ENCODE data around the gene DLEC1. TPM values are rescaled to one million over a fixed set of nuclear protein-coding genes. Genes with fewer than 3 reads are reported as not detected.
A peak's percentile ranks its signal among the peaks of the same experiment; 100 is the strongest.

The DLEC1 gene
- total and polyA plus RNA-seq, 5 donors = 0.23 to 1.0 (median 0.48) TPM

GRCh38 chr3:38120693-38121450 lies 81.9 kb downstream of the DLEC1 start:
- ATAC-seq = no peak
- DNase-seq = no peak
- intact Hi-C loops (cut with DNase I) = no loop called here
- 86% methylated on average over 11 of the region's 11 CpGs for WGBS
- Histone ChIP-seq H3K4me3 (ENCODE audit: low read length) (no peak overlapping the region), H3K27me3 (ENCODE audit: control insufficient read depth, insufficient read depth) (no peaks in the 10 kb centered on the region), H3K9me3 (ENCODE audit: control insufficient read depth, low read length) (no peaks in the 10 kb centered on the region), H3K4me1 (ENCODE audit: control insufficient read depth, insufficient read depth, low read length) (no peaks in the 10 kb centered on the region), H3K27ac (ENCODE audit: low read length) (no peak overlapping the region)

DNA sequence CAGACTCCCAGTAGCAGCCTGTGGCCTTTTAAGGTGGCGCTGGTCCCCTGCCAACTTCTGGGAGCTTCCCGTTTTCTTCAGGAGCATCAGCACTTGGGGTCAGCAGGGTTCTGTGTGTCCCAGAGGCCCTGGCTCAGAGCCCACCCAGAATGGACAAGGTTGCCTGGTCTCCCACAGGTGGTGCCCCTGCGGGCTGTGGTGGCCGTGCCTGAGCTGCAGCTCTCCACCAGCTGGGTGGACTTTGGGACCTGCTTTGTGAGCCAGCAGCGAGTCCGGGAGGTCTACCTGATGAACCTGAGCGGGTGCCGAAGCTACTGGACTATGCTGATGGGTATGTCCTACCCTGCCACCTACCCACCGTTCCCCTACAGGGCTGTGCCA lies 82.4 kb downstream of the DLEC1 start:
- no peaks in the 10 kb centered on the region for H3K27me3 ChIP-seq (ENCODE audit: control insufficient read depth, insufficient read depth)
- H3K4me3 ChIP-seq (ENCODE audit: low read length) = no peak overlapping the region
- intact Hi-C loops (cut with DNase I) = no loop called here
- no peak for ATAC-seq
- no peak overlapping the region for H3K27ac ChIP-seq (ENCODE audit: low read length)
- H3K9me3 ChIP-seq (ENCODE audit: control insufficient read depth, low read length) = no peaks in the 10 kb centered on the region
- peak in 1 of 3 donors; percentile 45 for DNase-seq
- no peaks in the 10 kb centered on the region for H3K4me1 ChIP-seq (ENCODE audit: control insufficient read depth, insufficient read depth, low read length)
- WGBS = 83% methylated on average over 9 of the region's 9 CpGs

DNA sequence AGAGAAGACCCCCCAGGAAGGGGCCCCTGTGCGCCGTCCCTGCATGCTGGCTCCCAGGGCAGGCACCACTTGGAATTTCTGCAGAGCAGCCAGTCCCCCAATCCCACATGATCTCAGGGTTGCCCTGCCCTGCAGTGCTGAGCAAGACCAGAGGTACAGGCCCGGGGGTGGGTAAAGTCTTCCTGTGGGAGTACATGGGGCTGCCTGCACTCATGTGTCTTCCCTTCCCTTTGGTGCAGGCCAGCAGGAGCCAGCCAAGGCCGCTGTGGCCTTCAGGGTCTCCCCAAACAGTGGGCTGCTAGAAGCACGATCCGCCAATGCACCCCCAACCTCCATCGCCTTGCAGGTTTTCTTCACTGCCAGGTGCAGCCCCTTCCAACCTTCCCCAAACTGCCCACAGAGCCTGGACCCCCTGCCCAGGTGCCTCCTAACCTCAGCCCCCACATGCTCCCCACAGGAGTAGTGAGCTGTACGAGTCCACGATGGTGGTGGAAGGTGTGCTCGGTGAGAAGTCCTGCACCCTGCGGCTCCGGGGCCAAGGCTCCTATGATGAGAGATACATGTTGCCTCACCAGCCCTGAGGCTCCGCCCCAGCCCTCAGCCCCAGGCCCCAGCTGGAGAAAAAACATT lies 82.9 kb downstream of the DLEC1 start:
- 92% methylated on average over 13 of the region's 13 CpGs for WGBS
- no peak for DNase-seq
- no peak for ATAC-seq

DNA sequence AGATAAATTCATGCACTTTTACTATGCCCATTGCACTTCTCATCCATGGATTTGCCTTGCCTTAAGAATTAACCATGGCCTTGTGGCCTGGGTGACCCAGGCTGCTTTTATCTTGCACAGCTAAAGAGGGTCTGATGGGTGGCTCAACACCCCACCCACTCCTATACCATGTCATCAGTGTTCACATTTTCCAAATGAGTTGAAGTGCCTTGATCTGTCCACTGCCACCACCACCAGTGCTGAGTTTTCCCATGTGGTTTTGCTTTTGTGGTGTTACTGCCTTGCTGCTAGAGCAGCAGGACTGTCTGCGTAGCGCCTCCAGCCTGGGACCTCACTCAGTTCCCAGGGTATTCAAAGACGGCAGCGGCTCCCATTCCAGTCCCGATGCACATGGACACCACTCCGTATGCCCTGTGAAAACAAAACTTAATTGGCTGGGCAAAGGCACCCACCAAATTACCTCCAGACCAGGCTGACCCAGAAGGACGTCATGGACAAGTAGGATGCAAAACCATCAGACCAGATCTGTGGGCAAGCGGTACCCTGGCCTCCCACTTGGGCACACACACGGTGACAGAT lies 83.8 kb downstream of the DLEC1 start:
- ATAC-seq (no peak), DNase-seq (no peak)
- intact Hi-C loops (cut with DNase I) = no loop called here

More for the DNA sequence above, 82.9 kb downstream of the DLEC1 start:
- Histone ChIP-seq H3K4me3 (ENCODE audit: low read length) (no peak overlapping the region), H3K9me3 (ENCODE audit: control insufficient read depth, low read length) (no peaks in the 10 kb centered on the region), H3K4me1 (ENCODE audit: control insufficient read depth, insufficient read depth, low read length) (no peaks in the 10 kb centered on the region), H3K27ac (ENCODE audit: low read length) (no peak overlapping the region), H3K27me3 (ENCODE audit: control insufficient read depth, insufficient read depth) (no peaks in the 10 kb centered on the region)
- intact Hi-C loops (cut with DNase I) = no loop called here

DNA sequence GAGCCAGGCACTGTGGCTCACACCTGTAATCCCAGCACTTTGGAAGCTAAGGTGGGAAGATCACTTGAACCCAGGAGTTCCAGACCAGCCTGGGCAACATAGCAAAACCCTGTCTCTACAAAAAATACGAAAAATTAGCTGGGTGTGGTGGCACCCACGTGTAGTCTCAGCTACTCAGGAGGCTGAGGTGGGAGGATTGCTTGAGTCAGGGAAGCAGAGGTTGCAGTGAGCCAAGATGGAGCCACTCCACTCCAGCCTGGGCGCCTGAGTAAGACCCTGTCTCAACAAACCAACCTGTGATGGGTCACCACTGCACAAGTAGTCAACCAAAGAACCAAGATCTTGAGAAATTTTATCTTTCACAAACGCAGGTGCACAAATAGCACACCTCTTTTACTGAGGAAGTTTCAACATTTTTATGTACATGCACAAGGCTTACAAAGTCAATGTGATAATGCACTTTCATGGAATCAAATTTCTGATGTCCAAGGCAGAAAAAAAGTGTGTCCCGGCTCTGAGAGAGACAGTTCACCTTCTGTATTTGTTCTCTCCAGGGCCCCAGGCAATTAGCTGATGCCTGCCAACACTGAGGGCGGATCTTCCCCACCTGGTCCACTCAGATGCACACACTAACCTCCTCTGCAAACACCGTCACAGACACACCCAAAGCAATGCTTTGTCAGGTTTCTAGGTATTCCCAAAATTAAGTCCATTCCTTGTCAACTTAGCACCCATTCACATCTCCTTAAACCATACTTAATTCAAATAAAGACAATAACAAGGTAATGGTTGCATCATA lies 85.5 kb downstream of the DLEC1 start:
- DNase-seq (no peak), ATAC-seq (no peak)
- no peaks in the 10 kb centered on the region for H3K9me3 ChIP-seq (ENCODE audit: control insufficient read depth, low read length)
- no peak overlapping the region for H3K27ac ChIP-seq (ENCODE audit: low read length)
- no peaks in the 10 kb centered on the region for H3K4me1 ChIP-seq (ENCODE audit: control insufficient read depth, insufficient read depth, low read length)
- intact Hi-C loops (cut with DNase I) = no loop called here
- H3K4me3 ChIP-seq (ENCODE audit: low read length) = no peak overlapping the region
- WGBS = 81% methylated on average over 7 of the region's 7 CpGs
- no peaks in the 10 kb centered on the region for H3K27me3 ChIP-seq (ENCODE audit: control insufficient read depth, insufficient read depth)

More for the DNA sequence above, 83.8 kb downstream of the DLEC1 start:
- Histone ChIP-seq H3K27ac (ENCODE audit: low read length) (no peak overlapping the region), H3K9me3 (ENCODE audit: control insufficient read depth, low read length) (no peaks in the 10 kb centered on the region), H3K4me1 (ENCODE audit: control insufficient read depth, insufficient read depth, low read length) (no peaks in the 10 kb centered on the region), H3K4me3 (ENCODE audit: low read length) (no peak overlapping the region), H3K27me3 (ENCODE audit: control insufficient read depth, insufficient read depth) (no peaks in the 10 kb centered on the region)
- 93% methylated on average over 9 of the region's 9 CpGs for WGBS

DNA sequence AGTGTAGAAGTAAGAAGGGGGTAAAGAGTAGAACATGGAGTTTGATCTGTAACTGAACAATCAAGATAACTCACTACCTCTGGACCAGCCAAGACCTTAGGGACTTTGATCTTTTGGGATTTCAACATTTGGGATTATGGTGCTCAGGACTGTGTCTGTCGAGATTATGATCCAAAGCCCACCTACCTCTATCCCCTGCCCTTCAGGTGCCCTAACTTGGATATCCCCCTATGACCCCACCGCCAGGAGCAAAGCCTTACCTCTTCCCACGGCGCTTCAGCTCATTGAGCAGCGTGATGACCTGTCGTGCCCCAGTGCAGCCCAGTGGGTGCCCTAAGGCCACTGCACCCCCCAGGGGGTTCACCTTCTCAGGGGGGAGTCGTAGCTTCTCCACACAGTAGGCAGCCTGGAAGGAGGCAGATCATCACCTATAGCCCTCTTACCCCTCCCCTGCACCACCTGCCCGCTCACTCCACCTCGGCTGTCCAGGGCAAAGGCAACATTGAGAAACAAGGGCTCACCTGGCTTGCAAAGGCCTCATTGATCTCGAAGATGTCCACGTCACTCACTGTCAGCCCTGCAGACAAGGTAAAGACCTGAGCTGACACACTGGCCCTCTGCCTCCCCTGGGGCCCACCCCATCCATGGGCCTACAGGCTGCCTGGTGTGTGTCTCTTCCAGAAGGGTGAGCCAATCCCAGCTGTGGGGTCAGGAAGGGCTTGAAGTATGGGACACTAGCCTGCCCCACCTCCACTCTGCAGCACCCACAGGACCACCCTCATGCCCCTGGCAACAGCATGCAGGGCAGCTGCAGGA lies 86.5 kb downstream of the DLEC1 start:
- DNase-seq (no peak), ATAC-seq (no peak)
- Histone ChIP-seq H3K27me3 (ENCODE audit: control insufficient read depth, insufficient read depth) (no peaks in the 10 kb centered on the region), H3K27ac (ENCODE audit: low read length) (no peak overlapping the region), H3K4me3 (ENCODE audit: low read length) (no peak overlapping the region), H3K9me3 (ENCODE audit: control insufficient read depth, low read length) (no peaks in the 10 kb centered on the region), H3K4me1 (ENCODE audit: control insufficient read depth, insufficient read depth, low read length) (no peaks in the 10 kb centered on the region)
- 95% methylated on average over 11 of the region's 11 CpGs for WGBS
- intact Hi-C loops (cut with DNase I) = no loop called here

DNA sequence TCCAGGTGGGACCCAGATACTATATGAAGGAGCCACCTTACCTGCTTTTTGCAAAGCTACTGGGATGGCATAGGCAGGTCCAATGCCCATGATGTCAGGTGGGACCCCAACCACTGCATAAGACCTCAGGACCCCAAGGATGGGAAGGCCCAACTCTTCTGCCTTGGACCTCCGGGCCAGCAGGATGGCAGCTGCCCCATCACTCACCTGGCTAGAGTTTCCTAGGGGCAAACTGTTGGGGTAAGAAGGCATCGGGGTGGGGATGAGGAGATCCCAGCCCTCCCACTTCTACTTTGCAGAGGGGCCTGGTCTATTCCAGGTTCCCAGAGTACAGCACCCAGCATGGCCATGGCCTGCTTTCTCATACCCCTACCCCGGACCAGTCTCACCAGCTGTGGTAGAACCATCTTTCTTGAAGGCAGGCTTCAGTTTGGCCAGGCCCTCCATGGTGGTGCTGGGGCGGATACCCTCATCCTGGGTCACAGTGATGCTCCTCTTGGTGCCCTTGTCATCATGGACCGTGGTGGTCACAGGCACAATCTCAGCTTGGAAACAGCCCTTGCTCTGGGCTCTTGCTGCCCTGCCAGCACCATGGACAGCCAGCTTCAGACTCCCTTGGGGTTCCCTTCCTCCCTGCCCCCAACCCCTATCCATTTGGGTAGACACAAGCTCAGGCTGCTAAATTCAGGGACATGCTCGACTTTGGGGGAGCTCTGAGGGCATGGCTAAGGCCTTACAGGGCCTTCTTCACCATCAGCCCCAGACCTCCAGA lies 87.3 kb downstream of the DLEC1 start:
- DNase-seq (no peak), ATAC-seq (no peak)
- H3K4me3 ChIP-seq (ENCODE audit: low read length) = no peak overlapping the region
- no peaks in the 10 kb centered on the region for H3K27me3 ChIP-seq (ENCODE audit: control insufficient read depth, insufficient read depth)
- H3K27ac ChIP-seq (ENCODE audit: low read length) = no peak overlapping the region
- 92% methylated on average over 6 of the region's 6 CpGs for WGBS
- intact Hi-C loops (cut with DNase I) = no loop called here
- H3K4me1 ChIP-seq (ENCODE audit: control insufficient read depth, insufficient read depth, low read length) = peaks cover 5% of the 10 kb centered on the region
- H3K9me3 ChIP-seq (ENCODE audit: control insufficient read depth, low read length) = no peaks in the 10 kb centered on the region

- peak in 1 of 3 donors; percentile 33 for DNase-seq
- Histone ChIP-seq H3K27ac (ENCODE audit: low read length) (peak overlapping the region; percentile 14), H3K27me3 (ENCODE audit: control insufficient read depth, insufficient read depth) (no peaks in the 10 kb centered on the region), H3K4me3 (ENCODE audit: low read length) (no peak overlapping the region), H3K9me3 (ENCODE audit: control insufficient read depth, low read length) (no peaks in the 10 kb centered on the region), H3K4me1 (ENCODE audit: control insufficient read depth, insufficient read depth, low read length) (peaks cover 6% of the 10 kb centered on the region)
- no peak for ATAC-seq
- 80% methylated on average over 4 of the region's 4 CpGs for WGBS
- intact Hi-C loops (cut with DNase I) = no loop called here
Measured at GRCh38 chr3:38127611-38128302, 88.7 kb downstream of the DLEC1 start.

- DNase-seq = no peak
- no peak overlapping the region for H3K4me3 ChIP-seq (ENCODE audit: low read length)
- WGBS = 96% methylated on average over 1 of the region's 1 CpG
- no peak for ATAC-seq
- H3K9me3 ChIP-seq (ENCODE audit: control insufficient read depth, low read length) = no peaks in the 10 kb centered on the region
- peaks cover 6% of the 10 kb centered on the region for H3K4me1 ChIP-seq (ENCODE audit: control insufficient read depth, insufficient read depth, low read length)
- peak overlapping the region; percentile 14 for H3K27ac ChIP-seq (ENCODE audit: low read length)
- H3K27me3 ChIP-seq (ENCODE audit: control insufficient read depth, insufficient read depth) = no peaks in the 10 kb centered on the region
- intact Hi-C loops (cut with DNase I) = no loop called here
Measured at GRCh38 chr3:38128303-38128655, 89.3 kb downstream of the DLEC1 start.
